ENCODE measurements around the gene ABHD13.
"Not testable (repeated sequence)": the region's sequence is repeated elsewhere in the genome, so short reads cannot be mapped to it uniquely, and the experiment has no call there.

The ABHD13 gene

DNA sequence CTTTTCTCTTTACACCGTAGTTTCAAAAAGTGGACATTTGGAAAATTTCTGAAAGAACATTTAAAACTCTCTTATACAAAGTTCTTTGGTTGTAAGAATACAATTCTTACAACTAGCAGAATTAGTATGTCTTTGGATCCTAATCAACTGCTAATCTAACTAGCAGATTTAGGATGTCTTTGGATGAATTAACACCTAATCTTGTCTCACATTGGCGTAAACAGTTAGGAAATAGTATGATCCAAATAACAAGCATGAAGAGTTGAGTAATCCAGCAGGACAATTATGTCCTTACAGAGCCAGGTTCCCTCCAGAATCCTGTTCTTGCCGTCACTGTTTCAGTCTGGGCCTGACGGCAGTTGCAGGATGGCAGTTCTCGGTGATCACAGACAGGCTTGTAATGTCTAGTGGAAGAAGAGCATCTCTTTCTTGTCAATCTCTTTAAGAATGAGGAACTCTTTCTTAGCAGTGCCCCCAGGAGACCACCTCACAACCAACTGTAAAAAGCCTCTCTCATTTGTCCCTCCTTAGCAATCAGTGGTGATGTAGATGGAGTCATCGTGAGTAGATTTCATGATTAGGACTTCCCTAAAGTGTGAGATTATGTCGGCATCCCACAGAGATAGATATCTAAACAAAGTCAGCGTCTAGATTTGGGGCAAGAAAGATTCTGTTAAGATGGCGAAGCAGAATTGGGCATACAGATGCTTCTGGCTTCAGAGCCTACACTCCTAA lies 45.6 kb downstream of the ABHD13 start:
- Histone ChIP-seq H3K79me2 (ENCODE audit: control insufficient read depth, insufficient read depth, low read length) (no peaks in the 10 kb centered on the region), H3K9ac (ENCODE audit: low read length) (no peak overlapping the region), H2BK15ac (replicated peaks; ENCODE audit: low read depth) (no peak overlapping the region), H2BK120ac (ENCODE audit: low read depth, low read length) (no peak overlapping the region), H3K4me1 (ENCODE audit: control insufficient read depth, low read depth, low read length) (peaks cover 2% of the 10 kb centered on the region), H3K23ac (ENCODE audit: low read length) (no peak overlapping the region), H2AK5ac (ENCODE audit: low read length) (no peak overlapping the region), H3K36me3 (ENCODE audit: control insufficient read depth, insufficient read depth, low read length) (no peaks in the 10 kb centered on the region), H4K5ac (ENCODE audit: low read length) (no peak overlapping the region), H3K4me2 (ENCODE audit: low read length) (no peak overlapping the region), H3K18ac (ENCODE audit: low read length) (no peak overlapping the region), H3K56ac (ENCODE audit: low read length) (no peak overlapping the region), H3K27me3 (ENCODE audit: insufficient read depth, low read length, poor library complexity) (no peaks in the 10 kb centered on the region), H3K4ac (ENCODE audit: low read depth, low read length) (no peak overlapping the region), H2BK5ac (ENCODE audit: low read length) (no peak overlapping the region), H3K79me1 (ENCODE audit: low read length) (no peaks in the 10 kb centered on the region), H3K4me3 (ENCODE audit: low read length) (no peak overlapping the region), H4K8ac (ENCODE audit: low read depth, low read length) (no peak overlapping the region), H3K27ac (ENCODE audit: low read depth, low read length) (no peak overlapping the region)
- DNase-seq: peak; percentile 69
- no CpG with 5 or more reads among the region's 9 CpGs for WGBS (ENCODE audit: extremely low coverage, insufficient coverage, low lambda C conversion rate)

DNA sequence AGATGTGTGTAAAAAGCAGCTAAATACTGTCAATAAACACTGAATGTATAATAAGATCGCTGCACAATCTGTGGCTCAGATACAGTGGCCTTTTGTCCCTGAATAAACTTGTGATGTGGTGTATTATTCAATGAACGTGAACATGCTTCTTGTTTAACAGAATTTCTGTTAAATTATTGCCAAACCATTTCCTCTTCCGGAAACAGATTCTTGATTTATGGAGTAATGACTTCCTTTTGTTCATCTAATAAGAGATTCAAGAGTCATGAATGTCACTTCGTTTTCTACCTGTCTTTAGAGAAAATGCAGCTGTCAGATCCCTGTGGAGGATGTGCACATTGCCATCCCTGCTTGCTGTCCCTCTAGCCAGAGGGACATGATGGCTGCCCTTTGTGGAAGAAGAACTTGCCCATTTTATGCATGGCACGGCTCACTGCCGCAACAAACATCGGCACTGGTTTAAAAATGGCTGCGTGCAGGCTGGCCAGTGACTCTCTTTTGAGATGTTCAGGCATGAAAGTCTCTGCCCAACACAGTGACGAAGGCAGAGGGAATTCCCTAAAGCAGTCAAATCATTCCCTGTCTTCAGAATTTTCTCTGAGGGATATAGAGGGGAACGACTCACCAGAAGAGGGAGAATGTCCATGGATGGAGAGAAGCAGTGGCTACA lies 48.3 kb downstream of the ABHD13 start:
- H2AK5ac ChIP-seq (ENCODE audit: low read length): no peak overlapping the region
- no peak overlapping the region for H2BK5ac ChIP-seq (ENCODE audit: low read length)
- H3K36me3 ChIP-seq (ENCODE audit: control insufficient read depth, insufficient read depth, low read length): no peaks in the 10 kb centered on the region
- no peak overlapping the region for H3K4ac ChIP-seq (ENCODE audit: low read depth, low read length)
- WGBS (ENCODE audit: extremely low coverage, insufficient coverage, low lambda C conversion rate): no CpG with 5 or more reads among the region's 10 CpGs
- no peak overlapping the region for H3K56ac ChIP-seq (ENCODE audit: low read length)
- no peak overlapping the region for H3K23ac ChIP-seq (ENCODE audit: low read length)
- peaks cover 2% of the 10 kb centered on the region for H3K4me1 ChIP-seq (ENCODE audit: control insufficient read depth, low read depth, low read length)
- no peaks in the 10 kb centered on the region for H3K27me3 ChIP-seq (ENCODE audit: insufficient read depth, low read length, poor library complexity)
- H2BK120ac ChIP-seq (ENCODE audit: low read depth, low read length): no peak overlapping the region
- H3K4me2 ChIP-seq (ENCODE audit: low read length): no peak overlapping the region
- no peaks in the 10 kb centered on the region for H3K79me2 ChIP-seq (ENCODE audit: control insufficient read depth, insufficient read depth, low read length)
- H3K4me3 ChIP-seq (ENCODE audit: low read length): no peak overlapping the region
- H3K18ac ChIP-seq (ENCODE audit: low read length): no peak overlapping the region
- no peak overlapping the region for H4K8ac ChIP-seq (ENCODE audit: low read depth, low read length)
- no peak overlapping the region for H2BK15ac ChIP-seq (replicated peaks; ENCODE audit: low read depth)
- no peak for DNase-seq
- no peak overlapping the region for H4K5ac ChIP-seq (ENCODE audit: low read length)
- no peak overlapping the region for H3K27ac ChIP-seq (ENCODE audit: low read depth, low read length)
- no peak overlapping the region for H3K9ac ChIP-seq (ENCODE audit: low read length)
- no peaks in the 10 kb centered on the region for H3K79me1 ChIP-seq (ENCODE audit: low read length)

DNA sequence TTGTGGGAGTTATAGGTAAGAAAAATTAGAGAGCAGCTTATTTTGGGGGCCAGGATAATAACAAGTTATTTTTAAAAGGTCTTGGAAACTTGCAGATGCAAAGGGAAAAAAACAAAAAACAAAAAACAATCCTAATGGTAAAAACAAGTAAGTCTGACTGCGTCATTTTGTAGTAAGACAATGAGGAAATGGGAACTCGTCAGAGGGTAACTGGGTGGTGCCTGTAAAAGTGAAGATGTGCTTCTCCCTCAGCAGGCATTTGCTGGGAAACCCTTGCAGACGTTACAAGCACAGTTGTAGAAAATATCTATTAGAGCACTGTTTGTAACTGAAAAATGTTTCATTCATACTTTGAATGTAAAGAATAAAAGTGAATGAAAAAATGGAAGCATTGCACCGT lies 49.2 kb downstream of the ABHD13 start:
- H4K8ac ChIP-seq (ENCODE audit: low read depth, low read length): no peak overlapping the region
- no peaks in the 10 kb centered on the region for H3K27me3 ChIP-seq (ENCODE audit: insufficient read depth, low read length, poor library complexity)
- no CpG with 5 or more reads among the region's 4 CpGs for WGBS (ENCODE audit: extremely low coverage, insufficient coverage, low lambda C conversion rate)
- H3K27ac ChIP-seq (ENCODE audit: low read depth, low read length): no peak overlapping the region
- no peaks in the 10 kb centered on the region for H3K79me1 ChIP-seq (ENCODE audit: low read length)
- no peak overlapping the region for H3K4me2 ChIP-seq (ENCODE audit: low read length)
- H3K56ac ChIP-seq (ENCODE audit: low read length): no peak overlapping the region
- no peaks in the 10 kb centered on the region for H3K79me2 ChIP-seq (ENCODE audit: control insufficient read depth, insufficient read depth, low read length)
- H2AK5ac ChIP-seq (ENCODE audit: low read length): no peak overlapping the region
- H3K36me3 ChIP-seq (ENCODE audit: control insufficient read depth, insufficient read depth, low read length): no peaks in the 10 kb centered on the region
- no peak overlapping the region for H3K18ac ChIP-seq (ENCODE audit: low read length)
- H3K4me3 ChIP-seq (ENCODE audit: low read length): no peak overlapping the region
- no peak overlapping the region for H2BK120ac ChIP-seq (ENCODE audit: low read depth, low read length)
- H4K5ac ChIP-seq (ENCODE audit: low read length): no peak overlapping the region
- H3K9ac ChIP-seq (ENCODE audit: low read length): no peak overlapping the region
- H2BK5ac ChIP-seq (ENCODE audit: low read length): no peak overlapping the region
- DNase-seq: no peak
- H3K4me1 ChIP-seq (ENCODE audit: control insufficient read depth, low read depth, low read length): peaks cover 2% of the 10 kb centered on the region
- H3K23ac ChIP-seq (ENCODE audit: low read length): no peak overlapping the region
- no peak overlapping the region for H2BK15ac ChIP-seq (replicated peaks; ENCODE audit: low read depth)
- no peak overlapping the region for H3K4ac ChIP-seq (ENCODE audit: low read depth, low read length)

DNA sequence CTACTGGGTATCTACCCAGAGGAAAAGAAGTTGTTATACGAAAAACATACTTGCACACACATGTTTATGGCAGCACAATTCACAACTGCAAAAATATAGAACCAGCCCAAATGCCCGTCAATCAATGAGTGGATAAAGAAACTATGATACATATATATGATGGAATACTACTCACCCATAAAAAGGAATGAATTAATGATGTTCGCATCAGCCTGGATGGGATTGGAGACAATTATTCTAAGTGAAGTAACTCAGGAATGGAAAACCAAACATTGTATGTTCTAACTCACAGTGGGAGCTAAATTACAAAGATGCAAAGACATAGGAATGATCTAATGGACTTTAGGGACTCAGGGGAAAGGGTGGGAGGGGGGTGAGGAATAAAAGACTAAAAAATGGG lies 49.7 kb downstream of the ABHD13 start:
- not testable (repeated sequence) for H4K8ac ChIP-seq (ENCODE audit: low read depth, low read length); H3K36me3 ChIP-seq (ENCODE audit: control insufficient read depth, insufficient read depth, low read length); H3K4me1 ChIP-seq (ENCODE audit: control insufficient read depth, low read depth, low read length); H4K5ac ChIP-seq (ENCODE audit: low read length); H3K23ac ChIP-seq (ENCODE audit: low read length); H3K27me3 ChIP-seq (ENCODE audit: insufficient read depth, low read length, poor library complexity); DNase-seq; H3K4ac ChIP-seq (ENCODE audit: low read depth, low read length); H3K79me1 ChIP-seq (ENCODE audit: low read length); H3K79me2 ChIP-seq (ENCODE audit: control insufficient read depth, insufficient read depth, low read length); H3K4me2 ChIP-seq (ENCODE audit: low read length); H3K18ac ChIP-seq (ENCODE audit: low read length); H2BK120ac ChIP-seq (ENCODE audit: low read depth, low read length); H3K56ac ChIP-seq (ENCODE audit: low read length); H2BK5ac ChIP-seq (ENCODE audit: low read length); H3K27ac ChIP-seq (ENCODE audit: low read depth, low read length); H3K9ac ChIP-seq (ENCODE audit: low read length); H2BK15ac ChIP-seq (replicated peaks; ENCODE audit: low read depth); H3K4me3 ChIP-seq (ENCODE audit: low read length); H2AK5ac ChIP-seq (ENCODE audit: low read length)
- WGBS (ENCODE audit: extremely low coverage, insufficient coverage, low lambda C conversion rate): no CpG with 5 or more reads among the region's 3 CpGs

DNA sequence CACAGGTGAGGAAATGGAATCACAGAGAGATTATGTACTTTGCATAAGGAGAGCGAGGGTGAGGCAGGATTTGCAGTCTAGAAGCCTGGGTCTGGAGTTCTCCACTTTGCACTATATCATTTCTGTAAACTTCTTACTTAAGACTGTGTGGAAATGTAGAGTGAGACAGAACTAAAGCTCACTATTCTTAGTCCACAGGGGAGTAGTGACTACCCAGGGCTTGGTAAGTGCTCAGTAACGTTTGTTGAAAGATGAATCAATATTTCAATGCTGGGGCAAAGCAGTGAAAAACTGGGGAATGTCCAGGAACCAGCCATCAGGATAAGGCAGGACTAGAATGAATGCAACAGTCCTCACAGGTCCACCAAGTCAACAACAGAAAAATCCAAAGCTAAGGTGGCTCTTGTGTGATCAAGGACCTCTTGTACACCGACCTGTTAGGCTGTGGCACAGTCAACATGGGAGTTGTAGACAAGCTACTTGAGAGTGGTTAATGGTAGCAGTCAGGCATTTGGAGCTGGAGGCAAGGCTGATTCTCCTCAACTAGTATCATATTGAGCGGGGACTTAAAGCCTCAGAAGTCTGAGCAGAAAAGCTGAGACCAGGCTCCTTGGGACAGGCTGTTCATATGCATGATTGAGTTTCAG lies 50.4 kb downstream of the ABHD13 start:
- Histone ChIP-seq H3K27ac (ENCODE audit: low read depth, low read length) (no peak overlapping the region), H3K18ac (ENCODE audit: low read length) (no peak overlapping the region), H3K9ac (ENCODE audit: low read length) (no peak overlapping the region), H3K79me1 (ENCODE audit: low read length) (no peaks in the 10 kb centered on the region), H4K8ac (ENCODE audit: low read depth, low read length) (no peak overlapping the region), H3K4ac (ENCODE audit: low read depth, low read length) (no peak overlapping the region), H4K5ac (ENCODE audit: low read length) (no peak overlapping the region), H3K79me2 (ENCODE audit: control insufficient read depth, insufficient read depth, low read length) (no peaks in the 10 kb centered on the region), H2AK5ac (ENCODE audit: low read length) (no peak overlapping the region), H2BK120ac (ENCODE audit: low read depth, low read length) (no peak overlapping the region), H3K56ac (ENCODE audit: low read length) (no peak overlapping the region), H3K36me3 (ENCODE audit: control insufficient read depth, insufficient read depth, low read length) (no peaks in the 10 kb centered on the region), H3K27me3 (ENCODE audit: insufficient read depth, low read length, poor library complexity) (no peaks in the 10 kb centered on the region), H3K4me3 (ENCODE audit: low read length) (no peak overlapping the region), H2BK15ac (replicated peaks; ENCODE audit: low read depth) (no peak overlapping the region), H3K4me1 (ENCODE audit: control insufficient read depth, low read depth, low read length) (peaks cover 2% of the 10 kb centered on the region), H2BK5ac (ENCODE audit: low read length) (no peak overlapping the region), H3K4me2 (ENCODE audit: low read length) (no peak overlapping the region), H3K23ac (ENCODE audit: low read length) (no peak overlapping the region)
- WGBS (ENCODE audit: extremely low coverage, insufficient coverage, low lambda C conversion rate): no CpG with 5 or more reads among the region's 4 CpGs
- DNase-seq: no peak

All from mesendoderm (in vitro differentiated cells).